Activated naive CD4-positive, alpha-beta T cell treated with anti-CD3 and anti-CD28 coated beads, Interleukin-2, amount 50 U/mL, for 24 hours (primary cell): ENCODE data around the gene MAST4.

Source experiments
- H3K27ac Mint-ChIP-seq: one replicate; pipeline ENCODE4 v1.8.0; 2021; ENCODE audit warnings: mild to moderate bottlenecking, mixed read lengths
- H3K27me3 Mint-ChIP-seq: one replicate; pipeline ENCODE4 v1.8.0; 2021; ENCODE audit warnings: mixed read lengths
- H3K36me3 Mint-ChIP-seq: one replicate; pipeline ENCODE4 v1.8.0; 2021; ENCODE audit warnings: mixed read lengths
- H3K4me1 Mint-ChIP-seq: one replicate; pipeline ENCODE4 v1.8.0; 2021; ENCODE audit warnings: mixed read lengths
- H3K4me3 Mint-ChIP-seq: one replicate; pipeline ENCODE4 v1.8.0; 2021; ENCODE audit warnings: mild to moderate bottlenecking, mixed read lengths
- H3K9me3 Mint-ChIP-seq: one replicate; pipeline ENCODE4 v1.8.0; 2021; ENCODE audit warnings: mixed read lengths

Gene MAST4

DNA sequence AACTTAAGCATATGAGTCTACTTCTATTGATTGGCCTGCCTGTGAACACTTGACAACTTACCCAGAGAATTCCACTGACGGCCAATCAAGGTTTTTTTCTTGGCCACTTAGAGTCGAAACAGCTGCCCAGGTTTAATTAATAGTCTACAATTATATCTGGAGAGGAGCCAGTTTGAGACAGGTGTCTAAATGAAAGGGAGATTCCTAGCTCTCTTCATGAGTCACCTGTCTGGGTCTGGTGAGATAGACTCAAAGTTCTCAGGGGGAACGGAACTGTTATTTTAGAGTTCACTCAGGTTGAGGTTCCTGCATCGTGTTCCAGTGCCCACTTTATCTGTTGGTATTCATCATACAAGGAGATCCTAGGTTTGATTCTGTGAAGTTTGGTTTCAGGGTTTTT lies 489.4 kb downstream of the MAST4 start:
- peaks cover 4% of the 10 kb centered on the region for H3K4me1 Mint-ChIP-seq
- no peak overlapping the region for H3K27ac Mint-ChIP-seq

GRCh38 chr5:67089200-67089725 lies 493.1 kb downstream of the MAST4 start:
- Mint-ChIP-seq H3K27ac (no peak overlapping the region), H3K9me3 (no peaks in the 10 kb centered on the region), H3K36me3 (peaks cover 6% of the 10 kb centered on the region), H3K27me3 (no peaks in the 10 kb centered on the region), H3K4me3 (no peak overlapping the region), H3K4me1 (peaks cover 13% of the 10 kb centered on the region)

More for the DNA sequence above, 489.4 kb downstream of the MAST4 start:
- Mint-ChIP-seq H3K27me3 (no peaks in the 10 kb centered on the region), H3K9me3 (no peaks in the 10 kb centered on the region), H3K4me3 (no peak overlapping the region), H3K36me3 (peaks cover 4% of the 10 kb centered on the region)

GRCh38 chr5:67090040-67090439 lies 493.8 kb downstream of the MAST4 start:
- Mint-ChIP-seq H3K4me3 (no peak overlapping the region), H3K4me1 (peaks cover 14% of the 10 kb centered on the region), H3K27me3 (no peaks in the 10 kb centered on the region), H3K36me3 (peaks cover 9% of the 10 kb centered on the region), H3K9me3 (no peaks in the 10 kb centered on the region), H3K27ac (no peak overlapping the region)

GRCh38 chr5:67090593-67090992 lies 494.4 kb downstream of the MAST4 start:
- H3K4me3 Mint-ChIP-seq, result no peak overlapping the region
- H3K27ac Mint-ChIP-seq, result no peak overlapping the region
- peaks cover 12% of the 10 kb centered on the region for H3K36me3 Mint-ChIP-seq
- no peaks in the 10 kb centered on the region for H3K27me3 Mint-ChIP-seq
- no peaks in the 10 kb centered on the region for H3K9me3 Mint-ChIP-seq
- H3K4me1 Mint-ChIP-seq, result peaks cover 16% of the 10 kb centered on the region

- H3K4me3 Mint-ChIP-seq, result no peak overlapping the region
- peaks cover 16% of the 10 kb centered on the region for H3K36me3 Mint-ChIP-seq
- no peaks in the 10 kb centered on the region for H3K9me3 Mint-ChIP-seq
- peaks cover 12% of the 10 kb centered on the region for H3K4me1 Mint-ChIP-seq
- H3K27me3 Mint-ChIP-seq, result no peaks in the 10 kb centered on the region
- H3K27ac Mint-ChIP-seq, result no peak overlapping the region
Measured at GRCh38 chr5:67092535-67092934, 496.3 kb downstream of the MAST4 start.

DNA sequence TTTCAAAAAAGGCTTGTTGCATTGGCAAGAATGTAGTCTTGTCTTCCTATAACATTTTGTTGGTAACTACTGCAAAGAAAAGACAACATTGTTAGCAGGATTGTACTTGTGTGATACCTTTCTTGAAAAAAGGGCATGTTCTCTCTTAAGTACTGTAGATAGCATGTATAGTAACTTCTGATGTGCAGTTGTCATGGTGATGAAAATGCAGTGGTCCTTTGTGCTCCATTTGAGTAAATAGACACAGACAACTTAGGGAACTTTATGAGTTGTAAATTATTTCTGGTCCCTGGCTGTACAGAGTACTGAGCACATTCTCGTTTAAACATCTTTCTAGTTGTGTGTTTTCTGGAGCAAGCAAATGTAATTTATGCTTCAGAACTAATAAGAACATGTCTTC lies 497.1 kb downstream of the MAST4 start:
- Mint-ChIP-seq H3K36me3 (peaks cover 16% of the 10 kb centered on the region), H3K27me3 (no peaks in the 10 kb centered on the region), H3K27ac (no peak overlapping the region), H3K9me3 (no peaks in the 10 kb centered on the region), H3K4me3 (no peak overlapping the region), H3K4me1 (peaks cover 12% of the 10 kb centered on the region)

GRCh38 chr5:67094476-67095300 lies 498.5 kb downstream of the MAST4 start:
- Mint-ChIP-seq H3K4me3 (no peak overlapping the region), H3K27me3 (no peaks in the 10 kb centered on the region), H3K36me3 (peaks cover 18% of the 10 kb centered on the region), H3K27ac (no peak overlapping the region), H3K9me3 (no peaks in the 10 kb centered on the region), H3K4me1 (peaks cover 12% of the 10 kb centered on the region)

- Mint-ChIP-seq H3K27ac (no peak overlapping the region), H3K36me3 (peaks cover 24% of the 10 kb centered on the region), H3K4me1 (peaks cover 12% of the 10 kb centered on the region), H3K27me3 (no peaks in the 10 kb centered on the region), H3K9me3 (no peaks in the 10 kb centered on the region), H3K4me3 (no peak overlapping the region)
Measured at GRCh38 chr5:67095346-67096171, 499.4 kb downstream of the MAST4 start.

DNA sequence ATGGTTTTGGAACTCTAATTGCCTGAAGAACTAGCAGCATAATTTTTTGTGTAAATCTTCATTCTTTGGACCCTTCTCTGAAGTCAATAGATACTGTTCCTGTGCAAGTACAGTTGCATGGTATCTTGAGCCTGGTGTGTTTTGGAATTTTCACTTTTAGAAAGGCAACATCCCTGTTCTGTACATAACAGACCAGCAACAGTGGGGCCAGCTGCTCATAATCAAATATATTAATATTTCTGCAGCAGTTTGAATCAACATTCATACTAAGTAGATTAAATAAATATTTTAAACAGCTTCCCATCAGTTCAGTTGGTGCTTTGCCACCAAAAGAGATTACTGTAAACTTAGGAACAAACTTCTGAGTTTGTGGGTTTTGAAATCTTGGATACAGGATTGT lies 502.5 kb downstream of the MAST4 start:
- peaks cover 4% of the 10 kb centered on the region for H3K4me1 Mint-ChIP-seq
- H3K9me3 Mint-ChIP-seq, result no peaks in the 10 kb centered on the region
- no peaks in the 10 kb centered on the region for H3K27me3 Mint-ChIP-seq
- peaks cover 22% of the 10 kb centered on the region for H3K36me3 Mint-ChIP-seq
- H3K4me3 Mint-ChIP-seq, result no peak overlapping the region
- no peak overlapping the region for H3K27ac Mint-ChIP-seq

GRCh38 chr5:67100301-67100700 lies 504.1 kb downstream of the MAST4 start:
- no peaks in the 10 kb centered on the region for H3K9me3 Mint-ChIP-seq
- H3K4me1 Mint-ChIP-seq, result peaks cover under 1% of the 10 kb centered on the region
- H3K36me3 Mint-ChIP-seq, result peaks cover 25% of the 10 kb centered on the region
- H3K27ac Mint-ChIP-seq, result no peak overlapping the region
- H3K4me3 Mint-ChIP-seq, result no peak overlapping the region
- H3K27me3 Mint-ChIP-seq, result no peaks in the 10 kb centered on the region

- H3K27ac Mint-ChIP-seq, result no peak overlapping the region
- H3K36me3 Mint-ChIP-seq, result peaks cover 26% of the 10 kb centered on the region
- H3K4me3 Mint-ChIP-seq, result no peak overlapping the region
- H3K4me1 Mint-ChIP-seq, result no peaks in the 10 kb centered on the region
- H3K9me3 Mint-ChIP-seq, result no peaks in the 10 kb centered on the region
- no peaks in the 10 kb centered on the region for H3K27me3 Mint-ChIP-seq
Measured at GRCh38 chr5:67102708-67103107, 506.5 kb downstream of the MAST4 start.

DNA sequence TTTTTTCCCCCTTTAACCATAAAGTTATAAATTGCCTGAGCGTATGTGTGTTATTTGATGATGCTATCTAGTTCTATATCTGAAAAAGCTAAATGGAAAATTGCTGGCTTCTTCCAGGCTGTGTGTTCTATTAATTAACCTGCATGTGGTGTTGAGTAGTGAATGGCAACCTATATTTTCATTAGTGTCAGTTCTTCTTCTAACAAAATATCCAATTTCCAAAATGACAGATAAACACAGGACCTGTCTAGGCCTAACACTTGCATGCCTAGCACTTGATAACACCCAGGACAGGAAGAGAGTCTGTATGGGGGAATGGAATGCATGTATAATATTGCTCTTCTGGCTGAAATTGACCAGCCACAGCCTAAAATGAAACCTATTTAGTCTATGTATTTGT lies 508.7 kb downstream of the MAST4 start:
- peaks cover 26% of the 10 kb centered on the region for H3K36me3 Mint-ChIP-seq
- no peaks in the 10 kb centered on the region for H3K4me1 Mint-ChIP-seq
- H3K4me3 Mint-ChIP-seq, result no peak overlapping the region
- no peak overlapping the region for H3K27ac Mint-ChIP-seq
- no peaks in the 10 kb centered on the region for H3K9me3 Mint-ChIP-seq
- no peaks in the 10 kb centered on the region for H3K27me3 Mint-ChIP-seq

DNA sequence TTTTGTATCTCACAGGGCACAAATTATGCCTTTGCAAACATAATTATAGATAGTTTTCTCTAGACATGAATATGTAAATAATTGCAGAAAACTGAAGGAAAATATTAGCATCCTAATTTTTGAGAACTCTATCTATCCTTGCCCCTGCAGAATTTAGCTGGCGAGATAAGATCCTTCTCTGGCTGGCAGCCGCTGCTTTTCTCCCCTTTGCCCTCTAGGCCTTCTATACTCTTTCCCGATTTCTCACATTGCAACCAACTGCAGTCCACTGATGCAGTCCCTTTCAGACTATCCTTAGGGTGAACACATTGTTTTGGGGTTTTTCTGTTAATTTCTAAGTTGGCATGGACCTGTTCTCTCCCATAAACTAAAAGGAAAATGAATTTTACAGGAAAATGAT lies 509.1 kb downstream of the MAST4 start:
- peaks cover 27% of the 10 kb centered on the region for H3K36me3 Mint-ChIP-seq
- H3K27me3 Mint-ChIP-seq, result no peaks in the 10 kb centered on the region
- H3K9me3 Mint-ChIP-seq, result no peaks in the 10 kb centered on the region
- H3K4me1 Mint-ChIP-seq, result no peaks in the 10 kb centered on the region
- no peak overlapping the region for H3K27ac Mint-ChIP-seq
- H3K4me3 Mint-ChIP-seq, result no peak overlapping the region

DNA sequence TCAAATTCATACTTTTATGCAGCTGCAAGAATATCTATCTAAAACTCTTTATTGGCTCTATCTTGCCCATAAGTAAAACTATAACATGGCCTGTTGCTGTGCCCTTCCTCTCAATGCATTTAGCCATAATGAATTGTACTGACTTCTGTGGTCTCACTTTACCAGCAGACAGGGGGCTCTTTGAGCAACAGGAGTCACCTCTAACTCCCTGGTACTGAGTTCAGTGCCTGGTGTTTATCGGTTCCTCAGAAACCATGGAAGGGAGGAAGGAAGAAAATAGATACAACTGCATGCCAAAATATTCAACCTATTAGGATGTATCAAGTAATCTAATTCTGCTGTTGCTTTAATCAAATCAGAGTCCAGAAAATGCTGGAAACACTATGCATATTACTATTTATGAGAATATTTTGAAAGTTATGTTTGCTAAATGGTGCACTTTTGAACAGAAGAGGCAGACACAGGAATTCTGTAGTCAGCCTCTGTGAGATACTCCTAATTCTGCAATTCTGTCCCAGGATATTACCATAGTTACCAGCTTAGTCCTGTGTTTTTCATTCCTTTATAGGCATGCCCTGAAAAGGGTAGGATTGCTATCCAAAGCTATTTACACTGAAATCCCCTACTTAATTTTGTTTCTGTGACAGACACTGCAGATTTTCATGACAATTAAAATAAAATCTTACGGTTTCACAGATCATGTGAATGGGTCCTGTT lies 510.6 kb downstream of the MAST4 start:
- peaks cover 34% of the 10 kb centered on the region for H3K36me3 Mint-ChIP-seq
- no peak overlapping the region for H3K27ac Mint-ChIP-seq
- no peaks in the 10 kb centered on the region for H3K4me1 Mint-ChIP-seq
- no peaks in the 10 kb centered on the region for H3K9me3 Mint-ChIP-seq
- no peaks in the 10 kb centered on the region for H3K27me3 Mint-ChIP-seq
- no peak overlapping the region for H3K4me3 Mint-ChIP-seq

GRCh38 chr5:67111779-67112178 lies 515.6 kb downstream of the MAST4 start:
- Mint-ChIP-seq H3K36me3 (peaks cover 26% of the 10 kb centered on the region), H3K9me3 (no peaks in the 10 kb centered on the region), H3K27ac (no peak overlapping the region), H3K4me3 (no peak overlapping the region), H3K4me1 (no peaks in the 10 kb centered on the region), H3K27me3 (no peaks in the 10 kb centered on the region)
